ENCODE data around the gene AHRR.

DNA sequence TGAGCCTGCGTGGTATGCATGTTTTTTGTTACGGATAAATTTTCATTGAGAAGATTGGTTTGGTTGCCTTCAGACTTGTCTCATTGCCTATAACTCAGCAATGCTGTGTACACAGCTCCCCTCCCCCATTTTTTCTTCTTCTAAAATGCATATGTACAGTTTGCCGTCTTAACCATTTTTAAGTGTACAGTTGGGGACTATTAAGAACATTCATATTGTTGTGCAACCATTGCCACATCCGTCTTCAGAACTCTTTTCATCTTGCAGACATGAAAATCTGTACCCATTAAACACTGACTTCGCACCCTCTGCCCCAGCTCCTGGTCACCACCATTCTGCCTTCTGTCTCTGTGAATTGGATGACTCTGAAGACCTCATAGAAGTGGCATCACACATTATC lies 127.6 kb downstream of the AHRR start:
- TF ChIP-seq EP300 (IDR thresholded peaks at IDR 0.05; ENCODE audit: low read depth) (no peak), CTCF (IDR thresholded peaks at IDR 0.05) (no peak)

Data from transverse colon (tissue), 3 donors.